ENCODE results near the gene TAF1A. TPM values are rescaled to one million over a fixed set of nuclear protein-coding genes. Genes with fewer than 3 reads are reported as not detected.

The TAF1A gene
- total and polyA plus RNA-seq, 2 donors (not counting 1 experiment from before 2014, with no cell fraction given) = 7.2 to 15.2 TPM

- no peak for DNase-seq (ENCODE audit: low read depth in 2 of 2)
- no peaks in the 10 kb centered on the region for H3K79me2 ChIP-seq (ENCODE audit: control insufficient read depth, insufficient read depth, low read length)
- no peaks in the 10 kb centered on the region for H3K36me3 ChIP-seq (ENCODE audit: control insufficient read depth, insufficient read depth, low read length)
- TF ChIP-seq CTCF (conservative IDR thresholded peaks at IDR 0.05 in 1 of 2, IDR thresholded peaks at IDR 0.05 in 1 of 2; ENCODE audit: low read depth in 1 of 2, low read length in 2 of 2) (no peak), EZH2 (IDR thresholded peaks at IDR 0.05; ENCODE audit: low read length, missing control alignments) (no peak)
- H2AFZ ChIP-seq (ENCODE audit: low read length) = no peak within 1 kb of the TSS
- no peaks in the 10 kb centered on the region for H4K20me1 ChIP-seq (ENCODE audit: control insufficient read depth, extremely low read depth, insufficient read depth, low read length)
- no peaks in the 10 kb centered on the region for H3K9me3 ChIP-seq (ENCODE audit: control insufficient read depth, insufficient read depth, low read depth, low read length)
- peaks cover 2% of the 10 kb centered on the region for H3K4me1 ChIP-seq (ENCODE audit: control insufficient read depth, extremely low read depth, insufficient read depth, low read length)
- H3K27me3 ChIP-seq (ENCODE audit: control insufficient read depth, insufficient read depth, low read length) = no peaks in the 10 kb centered on the region
- H3K4me3 ChIP-seq (replicated peaks in 1 of 4; ENCODE audit: control extremely low read depth in 1 of 4, insufficient read depth in 1 of 4, low read depth in 3 of 4, low read length in 4 of 4) = no peak within 1 kb of the TSS
- peak within 1 kb of the TSS; percentile 47 for H3K27ac ChIP-seq (ENCODE audit: insufficient read depth, low read length)
- no peak within 1 kb of the TSS for H3K9ac ChIP-seq (ENCODE audit: insufficient read depth, low read length)
- H3K4me2 ChIP-seq (ENCODE audit: extremely low read depth, insufficient read depth, low read length) = peak within 1 kb of the TSS; percentile 66
Measured at GRCh38 chr1:222547944-222548671, 41.6 kb downstream of the TAF1A start, which contains the start of gene HHIPL2. HHIPL2 (minus strand) TSS chr1:222548104; CDS start chr1:222548044, 60 bp downstream.

GRCh38 chr1:222547260-222547614, 42.5 kb downstream of the TAF1A start:
- no peak overlapping the region for H3K4me3 ChIP-seq (replicated peaks in 1 of 4; ENCODE audit: control extremely low read depth in 1 of 4, insufficient read depth in 1 of 4, low read depth in 3 of 4, low read length in 4 of 4)

More at GRCh38 chr1:222547260-222547614, 42.5 kb downstream of the TAF1A start:
- Histone ChIP-seq H3K79me2 (ENCODE audit: control insufficient read depth, insufficient read depth, low read length) (no peaks in the 10 kb centered on the region), H3K4me2 (ENCODE audit: extremely low read depth, insufficient read depth, low read length) (peak overlapping the region; percentile 66), H4K20me1 (ENCODE audit: control insufficient read depth, extremely low read depth, insufficient read depth, low read length) (no peaks in the 10 kb centered on the region), H3K27me3 (ENCODE audit: control insufficient read depth, insufficient read depth, low read length) (no peaks in the 10 kb centered on the region), H3K27ac (ENCODE audit: insufficient read depth, low read length) (no peak overlapping the region), H3K9me3 (ENCODE audit: control insufficient read depth, insufficient read depth, low read depth, low read length) (no peaks in the 10 kb centered on the region), H3K9ac (ENCODE audit: insufficient read depth, low read length) (no peak overlapping the region), H2AFZ (ENCODE audit: low read length) (no peak overlapping the region), H3K4me1 (ENCODE audit: control insufficient read depth, extremely low read depth, insufficient read depth, low read length) (peaks cover 2% of the 10 kb centered on the region), H3K36me3 (ENCODE audit: control insufficient read depth, insufficient read depth, low read length) (no peaks in the 10 kb centered on the region)
- no peak for DNase-seq (ENCODE audit: low read depth in 2 of 2)
- TF ChIP-seq EZH2 (IDR thresholded peaks at IDR 0.05; ENCODE audit: low read length, missing control alignments) = no peak
- TF ChIP-seq CTCF (conservative IDR thresholded peaks at IDR 0.05 in 1 of 2, IDR thresholded peaks at IDR 0.05 in 1 of 2; ENCODE audit: low read depth in 1 of 2, low read length in 2 of 2) = peak in 1 of 2 donors; percentile 9
